DMS53 treated with DMSO at 0.1 percent for 48 hours (cell line): ENCODE measurements around the gene ENPP1.
"Not testable (repeated sequence)": the region's sequence is repeated elsewhere in the genome, so short reads cannot be mapped to it uniquely, and the experiment has no call there.

ENCODE experiments used
- DNase-seq: peaks from one replicate; lab custom pipeline; 2025; ENCODE audit not compliant: unreplicated experiment; lab: John Stamatoyannopoulos, UW

ENPP1 gene

DNA sequence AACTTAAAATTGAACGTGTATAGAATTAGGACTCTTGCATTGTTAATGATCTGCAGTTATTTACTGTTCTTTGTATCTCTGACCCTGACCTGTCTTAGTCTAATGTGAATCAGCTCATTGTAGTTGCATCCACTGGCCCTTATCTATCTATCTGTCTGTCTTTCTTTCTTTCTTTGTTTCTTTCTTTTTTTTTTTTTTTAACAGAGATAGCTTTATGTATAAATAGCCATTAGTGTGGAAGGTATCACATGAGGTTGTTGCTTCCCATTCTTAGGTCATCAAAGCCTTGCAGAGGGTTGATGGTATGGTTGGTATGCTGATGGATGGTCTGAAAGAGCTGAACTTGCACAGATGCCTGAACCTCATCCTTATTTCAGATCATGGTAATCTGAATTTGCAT lies 59.9 kb downstream of the ENPP1 start:
- no peak for DNase-seq

DNA sequence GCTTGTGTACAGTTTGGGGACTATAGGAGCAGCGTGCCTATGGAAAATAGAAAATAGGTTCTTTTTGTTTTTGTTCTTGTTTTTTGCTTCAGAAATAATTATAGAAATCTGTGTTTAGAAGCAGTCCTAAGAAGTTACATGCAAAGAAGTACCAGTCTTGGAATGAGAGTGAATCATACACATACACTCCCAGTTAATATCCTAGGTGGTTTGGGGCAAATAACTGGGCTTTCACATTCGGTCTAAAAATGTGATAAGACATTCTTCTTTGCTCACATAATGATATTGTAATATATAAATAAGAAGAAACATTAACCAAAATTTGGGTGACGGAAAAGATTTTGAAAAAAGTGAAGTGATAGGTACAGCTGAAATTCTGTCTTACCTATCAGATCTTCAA lies 61.0 kb downstream of the ENPP1 start:
- no peak for DNase-seq

DNA sequence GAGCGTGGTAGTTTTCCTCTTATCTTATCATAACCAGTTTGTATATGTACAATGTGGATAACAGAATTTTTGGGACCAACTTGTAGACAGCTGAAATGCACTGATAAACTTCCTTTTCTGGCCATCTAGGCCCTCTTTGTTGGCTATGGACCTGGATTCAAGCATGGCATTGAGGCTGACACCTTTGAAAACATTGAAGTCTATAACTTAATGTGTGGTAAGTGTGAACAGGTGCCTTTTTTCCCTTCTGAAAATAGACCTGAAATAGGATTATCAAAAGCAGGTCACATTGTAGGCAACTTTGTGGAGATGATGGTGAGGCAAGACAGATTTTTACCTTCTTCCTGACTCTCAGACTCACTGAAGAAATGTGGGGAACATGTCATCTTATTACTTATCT lies 67.8 kb downstream of the ENPP1 start:
- no peak for DNase-seq

DNA sequence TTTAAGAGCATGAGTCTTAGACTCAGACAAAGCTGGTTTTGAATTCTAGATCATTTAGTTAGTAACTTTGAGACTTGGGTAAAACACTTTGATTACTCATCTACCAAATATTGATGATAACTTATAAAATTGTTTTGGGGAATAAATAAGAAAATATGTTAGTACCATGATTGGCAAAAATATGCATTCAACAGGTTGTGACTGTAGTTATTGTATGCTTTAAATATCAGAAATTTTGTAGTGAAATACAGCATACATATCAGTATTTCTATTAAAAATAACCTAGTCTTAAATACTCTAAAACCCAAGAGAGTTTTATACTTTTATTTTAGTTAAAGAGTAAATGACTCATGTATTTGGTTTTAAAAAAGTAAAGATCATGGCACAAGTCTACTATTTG lies 68.7 kb downstream of the ENPP1 start:
- DNase-seq: no peak

DNA sequence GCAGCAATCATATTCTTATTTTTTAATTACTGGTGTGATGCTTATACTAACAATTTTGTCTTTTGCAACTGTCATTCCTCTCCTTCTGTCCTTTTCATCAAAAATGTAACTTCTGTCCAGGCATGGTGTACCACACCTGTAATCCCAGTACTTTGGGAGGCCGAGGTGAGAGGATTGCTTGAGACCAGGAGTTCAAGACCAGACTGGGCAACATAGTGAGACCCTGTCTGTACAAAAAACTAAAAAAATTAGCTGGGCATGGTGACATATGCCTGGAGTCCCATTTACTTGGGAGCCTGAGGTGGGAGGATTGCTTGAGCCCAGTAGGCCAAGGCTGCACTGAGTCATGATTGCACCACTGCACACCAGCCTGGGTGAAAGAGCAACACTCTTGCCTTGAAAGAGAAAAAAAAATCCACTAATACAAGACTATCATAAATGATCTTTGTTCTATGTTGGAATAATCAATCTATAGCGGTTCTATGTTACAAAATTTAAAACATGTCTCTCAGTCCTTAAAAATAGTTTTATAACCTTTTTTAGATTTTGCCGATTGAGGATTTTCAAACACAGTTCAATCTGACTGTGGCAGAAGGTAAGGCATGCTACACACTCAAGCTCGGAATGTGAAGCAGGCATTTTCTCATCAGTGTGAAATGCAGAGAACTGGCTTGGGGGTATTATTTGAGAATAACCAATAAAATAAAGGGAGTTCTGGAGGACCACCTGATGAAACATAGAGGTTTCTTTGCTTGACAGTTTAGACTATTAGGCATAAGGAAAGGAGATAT lies 70.4 kb downstream of the ENPP1 start:
- no peak for DNase-seq

DNA sequence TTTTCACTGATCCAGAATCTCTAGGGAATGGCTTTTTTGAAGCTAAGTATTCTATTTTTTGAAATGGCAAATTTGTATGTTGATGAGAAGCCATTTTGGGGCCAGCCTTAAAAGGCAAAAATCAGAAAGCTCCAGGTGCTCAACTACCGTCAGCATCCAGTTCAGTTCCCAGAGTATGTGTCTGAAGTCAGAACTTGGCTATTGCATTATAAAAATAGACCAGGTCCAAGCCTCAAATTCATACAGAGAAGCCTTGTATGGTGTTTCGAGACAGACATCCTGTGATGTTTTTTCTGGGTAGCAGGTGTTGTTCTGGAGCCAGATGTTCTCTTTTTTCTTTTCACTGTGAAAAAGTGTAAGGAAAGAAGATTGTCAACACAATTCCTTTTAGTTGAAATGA lies 75.2 kb downstream of the ENPP1 start:
- no peak for DNase-seq

DNA sequence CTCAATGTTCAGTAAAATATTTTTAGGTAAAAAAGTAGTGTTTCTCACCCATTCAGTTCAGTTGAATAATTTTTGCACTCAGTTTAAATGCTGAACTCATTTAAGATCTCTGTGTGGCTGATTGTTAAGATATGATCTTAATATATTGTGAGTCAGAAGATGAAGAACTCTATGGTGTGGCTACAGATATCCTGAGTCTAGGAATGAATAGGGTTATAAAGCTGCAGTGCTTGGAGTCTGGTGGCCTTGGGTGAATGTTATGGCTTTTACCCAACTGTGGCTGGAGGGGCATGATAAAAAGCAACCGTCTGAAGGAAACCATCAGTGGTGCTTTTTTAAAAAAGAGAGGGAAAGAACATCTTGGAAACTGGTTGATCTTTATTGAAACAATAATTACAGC lies 77.4 kb downstream of the ENPP1 start:
- DNase-seq: no peak

DNA sequence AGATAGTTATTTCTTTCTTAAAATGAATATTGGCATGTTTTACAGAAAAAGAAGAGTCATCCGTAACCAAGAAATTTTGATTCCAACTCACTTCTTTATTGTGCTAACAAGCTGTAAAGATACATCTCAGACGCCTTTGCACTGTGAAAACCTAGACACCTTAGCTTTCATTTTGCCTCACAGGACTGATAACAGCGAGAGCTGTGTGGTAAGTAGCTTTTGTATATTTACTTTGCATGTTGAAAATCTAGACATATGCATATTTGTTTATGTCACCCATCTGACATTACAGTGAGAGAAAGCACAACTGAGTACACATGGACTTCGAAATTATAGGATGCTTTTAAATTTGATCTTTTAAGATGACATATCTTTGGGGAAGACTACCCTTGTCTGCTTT lies 78.7 kb downstream of the ENPP1 start:
- no peak for DNase-seq

DNA sequence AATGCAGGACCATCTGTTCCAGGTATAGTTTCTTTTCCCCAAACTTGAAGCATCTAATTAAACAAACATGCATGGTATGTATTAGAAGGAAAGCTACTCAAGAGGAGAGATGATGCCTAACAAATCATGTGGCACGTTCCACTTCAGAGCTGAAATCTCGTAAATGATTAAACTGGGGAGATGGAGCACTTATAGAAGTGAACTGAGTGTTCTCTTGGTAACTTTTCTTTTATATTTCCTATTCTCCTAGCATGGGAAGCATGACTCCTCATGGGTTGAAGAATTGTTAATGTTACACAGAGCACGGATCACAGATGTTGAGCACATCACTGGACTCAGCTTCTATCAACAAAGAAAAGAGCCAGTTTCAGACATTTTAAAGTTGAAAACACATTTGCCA lies 82.3 kb downstream of the ENPP1 start:
- peak; percentile 23 for DNase-seq

DNA sequence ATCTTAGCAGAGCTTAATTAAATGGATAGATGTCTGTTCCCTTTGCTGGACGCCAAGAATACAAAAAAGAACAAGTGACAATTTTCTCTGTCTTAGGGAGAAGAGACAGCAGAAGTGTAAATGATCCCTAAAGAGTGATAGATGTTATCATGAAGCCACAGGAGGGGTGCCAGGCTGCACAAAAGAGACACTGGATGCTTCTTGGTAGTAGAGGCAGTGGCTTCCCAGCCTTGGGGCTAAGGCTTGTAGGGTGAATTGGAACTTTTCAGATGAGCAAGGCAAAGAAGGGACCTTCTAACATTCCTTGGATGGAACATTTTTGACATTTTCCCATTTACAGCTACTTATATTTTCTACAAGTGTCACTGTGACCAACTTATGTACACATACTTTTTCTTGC lies 85.4 kb downstream of the ENPP1 start:
- DNase-seq: no peak

DNA sequence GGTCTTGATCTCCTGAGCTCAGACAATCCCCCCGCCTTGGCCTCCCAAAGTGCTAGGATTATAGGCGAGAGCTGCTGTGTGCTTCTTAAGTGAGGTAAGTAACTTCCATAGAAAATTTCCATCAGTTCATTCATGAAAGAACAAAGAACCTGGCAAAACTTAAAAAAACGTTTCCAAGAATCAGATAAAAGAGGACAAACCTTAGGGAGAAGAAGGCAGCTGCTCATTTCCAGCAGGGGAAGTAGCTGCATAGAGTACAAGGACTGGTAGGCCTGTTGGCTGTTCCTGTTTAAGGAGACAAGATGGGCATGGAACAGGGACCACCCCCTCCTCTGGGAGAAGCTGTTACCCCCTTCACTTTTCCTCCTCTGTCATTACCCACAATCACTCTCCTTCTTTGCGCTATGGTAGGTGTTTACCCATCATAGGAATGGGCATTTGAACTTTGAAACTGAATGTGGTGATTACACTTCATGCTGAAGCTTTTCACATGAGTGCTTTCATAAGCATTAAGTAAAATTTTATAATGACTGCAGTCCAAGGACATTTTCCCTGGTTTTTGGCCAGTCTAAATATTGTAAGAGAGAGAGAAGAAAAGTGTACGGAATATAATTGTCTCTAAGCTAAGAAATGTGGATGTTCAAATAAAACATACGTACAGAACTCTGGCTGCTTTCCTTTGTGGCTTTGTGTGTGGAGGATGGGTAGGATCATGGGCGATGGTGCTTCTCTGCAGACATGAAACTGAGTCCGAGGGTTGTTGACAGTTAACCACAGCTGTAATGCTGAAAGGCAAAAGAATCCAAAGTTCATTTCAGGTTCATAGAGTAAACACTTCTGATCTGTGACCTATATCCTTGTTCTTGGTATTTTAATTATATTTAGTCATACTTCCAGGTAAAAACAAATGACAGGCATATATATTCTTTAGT lies 86.9 kb downstream of the ENPP1 start:
- peak; percentile 48 for DNase-seq

DNA sequence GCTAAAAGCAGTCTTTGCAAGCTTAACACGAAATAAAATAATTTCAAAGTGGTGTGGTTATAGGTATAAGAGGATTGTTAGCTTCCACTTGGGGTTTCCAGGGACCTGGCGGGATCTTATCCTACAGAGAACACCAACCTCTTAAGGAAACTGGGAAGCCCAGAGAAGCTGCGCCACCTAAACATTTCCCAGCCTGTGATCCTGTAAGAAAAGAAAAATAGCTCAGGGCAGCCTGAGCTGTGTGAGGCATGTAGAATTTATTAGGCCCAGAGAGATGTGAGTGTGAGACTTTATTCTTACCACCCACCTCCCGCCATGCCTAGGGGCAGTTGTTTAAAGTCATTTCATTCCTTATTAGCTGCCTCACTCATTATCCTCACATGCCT lies 89.2 kb downstream of the ENPP1 start:
- DNase-seq: no peak

DNA sequence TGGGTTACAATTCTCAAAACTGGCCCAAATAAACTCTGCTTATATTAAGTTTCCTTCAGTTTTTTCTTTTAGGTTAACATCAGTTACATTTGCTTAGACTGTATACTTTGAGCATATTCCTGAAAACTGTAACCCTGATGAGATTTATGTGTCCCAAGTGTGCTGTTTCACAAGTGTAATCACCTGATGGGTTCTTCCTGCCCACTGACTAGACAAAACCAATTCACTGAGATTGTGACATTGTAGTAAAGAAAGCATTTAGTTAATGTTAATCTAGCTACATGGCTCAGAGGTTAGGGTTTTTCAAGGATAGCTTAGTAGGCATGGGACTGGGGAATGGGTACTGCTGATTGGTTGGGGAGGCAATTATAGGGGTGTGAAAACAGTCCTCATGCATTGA lies 89.8 kb downstream of the ENPP1 start:
- DNase-seq: no peak

DNA sequence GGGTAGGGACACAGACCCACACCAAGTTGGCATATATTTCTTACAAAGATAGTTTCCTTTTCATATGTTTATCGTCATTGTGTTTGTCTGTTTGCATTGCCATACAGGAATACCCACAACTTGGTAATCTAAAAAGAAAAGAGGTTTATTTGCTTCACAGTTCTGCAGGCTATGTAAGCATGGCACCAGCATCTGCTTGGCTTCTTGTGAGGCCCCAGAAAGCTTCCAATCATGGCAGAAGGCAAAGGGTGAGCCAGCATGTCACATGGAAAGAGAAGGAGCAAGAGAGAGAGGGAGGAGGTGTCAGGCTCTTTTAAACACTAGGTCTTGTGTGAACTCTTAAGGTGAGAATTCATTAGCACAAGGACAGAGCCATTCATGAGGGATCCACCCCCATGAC lies 90.9 kb downstream of the ENPP1 start:
- DNase-seq: no peak

DNA sequence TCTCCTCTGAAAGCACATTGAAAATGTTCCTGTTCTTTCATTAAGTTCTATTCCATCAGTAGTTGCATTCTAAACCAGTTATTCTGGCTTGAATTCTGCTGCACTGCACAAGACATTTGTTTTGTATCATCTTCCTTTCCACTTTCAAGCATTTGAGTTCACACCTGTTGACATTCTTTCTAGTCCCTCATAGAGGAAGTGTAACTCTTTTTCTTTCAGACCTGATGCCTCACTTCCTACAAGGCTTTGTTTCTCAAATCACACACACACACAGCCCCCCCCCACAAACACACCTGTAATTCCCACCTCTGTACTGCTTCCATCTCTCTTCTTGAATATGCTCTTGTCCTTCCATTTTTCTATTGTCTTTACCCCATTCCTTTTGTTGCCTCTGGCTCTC lies 92.4 kb downstream of the ENPP1 start:
- peak; percentile 35 for DNase-seq

DNA sequence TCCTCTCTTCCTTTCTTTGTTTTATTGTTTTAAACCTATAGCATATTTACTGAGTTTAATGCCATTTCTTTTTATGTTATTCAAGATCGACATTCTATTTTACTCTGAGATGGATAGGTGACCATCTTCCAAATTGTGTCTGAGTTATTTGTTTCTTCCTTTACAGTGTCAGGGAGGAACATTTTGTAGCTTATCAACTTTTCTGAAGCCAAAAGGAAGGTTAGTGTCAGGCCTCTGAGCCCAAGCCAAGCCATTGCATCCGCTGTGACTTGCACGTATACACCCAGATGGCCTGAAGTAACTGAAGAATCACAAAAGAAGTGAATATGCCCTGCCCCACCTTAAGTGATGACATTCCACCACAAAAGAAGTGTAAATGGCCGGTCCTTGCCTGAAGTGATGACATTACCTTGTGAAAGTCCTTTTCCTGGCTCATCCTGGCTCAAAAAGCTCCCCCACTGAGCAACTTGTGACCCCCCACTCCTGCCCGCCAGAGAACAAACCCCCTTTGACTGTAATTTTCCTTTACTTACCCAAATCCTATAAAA lies 93.6 kb downstream of the ENPP1 start:
- DNase-seq: not testable (repeated sequence)

DNA sequence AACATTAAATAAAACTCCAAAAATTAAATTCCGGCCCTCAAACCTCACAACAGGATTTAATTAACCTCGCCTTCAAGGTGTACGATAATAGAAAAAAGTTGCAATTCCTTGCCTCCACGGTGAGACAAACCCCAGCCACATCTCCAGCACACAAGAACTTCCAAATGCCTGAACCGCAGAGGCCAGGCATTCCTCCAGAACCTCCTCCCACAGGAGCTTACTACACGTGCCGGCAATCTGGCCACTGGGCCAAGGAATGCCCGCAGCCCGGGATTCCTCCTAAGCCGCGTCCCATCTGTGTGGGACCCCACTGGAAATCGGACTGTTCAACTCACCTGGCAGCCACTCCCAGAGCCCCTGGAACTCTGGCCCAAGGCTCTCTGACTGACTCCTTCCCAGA lies 95.9 kb downstream of the ENPP1 start:
- not testable (repeated sequence) for DNase-seq

DNA sequence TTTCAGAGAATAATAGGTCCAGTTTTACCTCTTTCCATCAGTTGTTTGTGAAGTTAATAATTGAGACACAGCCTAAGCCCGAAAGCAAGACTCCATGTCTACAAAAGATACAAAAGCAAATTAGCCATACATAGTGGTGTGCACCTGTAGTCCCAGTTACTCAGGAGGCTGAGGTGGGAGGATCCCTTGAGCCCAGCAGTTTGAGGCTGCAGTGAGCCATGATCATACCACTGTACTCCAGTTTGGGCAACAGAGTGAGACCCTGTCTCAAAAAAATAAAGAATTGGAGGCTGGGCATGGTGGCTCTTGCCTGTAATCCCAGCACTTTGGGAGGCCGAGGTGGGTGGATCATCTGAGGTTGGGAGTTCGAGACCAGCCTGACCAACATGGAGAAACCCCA lies 101.0 kb downstream of the ENPP1 start:
- DNase-seq: not testable (repeated sequence)

DNA sequence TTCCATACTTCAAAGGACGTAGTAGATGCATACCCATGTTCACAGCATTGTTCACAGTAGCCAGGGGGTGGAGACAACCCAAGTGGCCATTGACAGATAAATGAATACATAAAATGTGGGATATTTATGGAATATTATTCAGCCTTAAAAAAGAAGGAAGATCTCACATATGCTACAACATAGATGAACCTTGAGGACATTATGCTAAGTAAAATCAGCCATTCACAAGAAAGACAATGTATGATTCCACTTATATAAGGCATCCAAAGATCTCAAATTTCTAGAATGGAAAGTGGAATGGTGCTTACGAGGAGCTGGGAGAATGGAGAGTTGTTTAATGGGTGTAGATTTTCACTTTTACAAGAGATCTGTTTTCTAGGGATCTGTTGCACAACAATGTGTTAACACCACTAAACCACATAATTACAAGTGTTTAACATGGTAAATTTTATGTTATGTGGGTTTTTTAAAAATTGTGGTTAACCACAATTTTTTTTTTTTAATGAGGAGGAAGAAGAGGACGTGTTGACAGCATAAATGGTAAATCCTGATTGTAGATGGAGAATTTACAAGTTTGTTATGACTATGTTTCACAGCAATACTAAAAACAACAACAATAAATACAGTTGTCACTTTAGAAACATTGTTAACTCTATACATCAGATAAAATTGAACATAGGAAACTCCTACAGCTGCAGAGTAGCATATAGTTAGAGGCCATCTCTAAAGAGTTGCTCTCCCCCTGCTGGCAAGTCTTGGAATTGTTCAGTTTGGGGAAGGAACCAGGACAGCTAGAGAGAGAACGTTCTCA lies 101.8 kb downstream of the ENPP1 start:
- DNase-seq: peak; percentile 60

DNA sequence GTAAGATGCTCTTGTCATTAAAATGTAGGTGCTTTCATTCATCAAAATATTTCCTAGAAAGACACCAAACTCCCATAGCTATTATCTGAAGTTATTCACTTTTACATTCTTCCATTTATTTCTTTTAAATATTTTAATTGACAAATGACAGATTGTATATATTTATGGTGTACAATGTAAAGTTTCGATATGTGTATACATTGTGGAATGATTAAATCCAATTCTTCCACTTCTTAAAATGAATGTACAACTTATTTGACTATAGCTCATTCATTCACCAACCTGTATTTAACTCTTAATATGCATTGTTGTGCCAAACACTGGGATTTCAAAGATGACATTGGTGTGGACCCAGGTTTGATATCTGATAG lies 102.4 kb downstream of the ENPP1 start:
- DNase-seq: no peak

DNA sequence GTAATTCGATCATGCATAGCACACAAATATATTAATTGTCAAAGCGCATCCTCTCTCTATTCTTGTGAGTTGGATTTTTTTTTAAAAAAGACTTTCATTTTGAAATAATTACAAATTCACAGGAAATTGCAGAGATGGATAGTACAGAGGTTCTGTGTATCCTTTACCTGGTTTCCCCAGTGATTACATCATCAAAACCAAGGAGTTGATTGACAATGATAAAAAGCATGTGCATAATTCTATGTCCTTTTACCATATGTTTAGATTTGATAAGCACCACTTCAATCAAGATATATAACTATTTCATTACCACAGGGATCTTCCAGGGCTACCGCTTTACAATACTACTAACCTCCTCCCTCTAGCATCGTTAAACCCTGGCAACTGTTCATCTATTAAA lies 103.1 kb downstream of the ENPP1 start:
- peak; percentile 17 for DNase-seq
